Uterus (tissue), 2 donors: ENCODE data around the gene ANGPT4.

Experiments used
- POLR2A ChIP-seq, 2 donors: fragments of 450-650 bp; IDR thresholded peaks; one replicate each; pipeline ENCODE4 v1.6.1; 2016; ENCODE audit warnings: antibody characterized with exemption in 2 of 2, mild to moderate bottlenecking in 1 of 2, moderate library complexity in 1 of 2
- TF ChIP-seq, protein P1 (sequence below), 4 experiments: fragments of 200-600 bp in 2 of 4; fragments of 450-650 bp in 2 of 4; sonication (generic) in 2 of 4; IDR thresholded peaks; one replicate each; pipeline ENCODE4 v1.5.1; 2016 to 2019; ENCODE audit warnings: antibody characterized with exemption in 4 of 4, mild to moderate bottlenecking in 2 of 4, moderate library complexity in 1 of 4

DNA sequence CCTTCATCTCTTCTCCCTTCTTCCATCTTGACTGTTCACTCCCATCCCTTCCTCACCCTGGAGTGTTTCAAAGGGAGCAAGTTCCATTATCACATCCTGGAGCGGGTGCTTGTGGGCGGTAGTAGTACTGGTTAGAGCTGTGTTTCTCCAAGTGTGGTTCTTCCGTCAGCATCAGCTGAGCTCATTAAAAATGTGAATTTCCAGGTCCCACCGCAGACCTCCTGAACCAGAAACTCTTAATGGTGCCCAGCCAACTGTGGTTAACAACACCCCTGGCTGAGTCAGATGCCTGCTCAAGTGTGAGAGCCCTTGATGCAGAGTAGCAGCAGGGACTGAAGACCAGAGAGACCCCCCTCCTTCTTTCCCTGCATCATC lies 24.4 kb downstream of the ANGPT4 start:
- TF ChIP-seq POLR2A (IDR thresholded peaks at IDR 0.05) = no peak
- TF ChIP-seq, protein P1, sequence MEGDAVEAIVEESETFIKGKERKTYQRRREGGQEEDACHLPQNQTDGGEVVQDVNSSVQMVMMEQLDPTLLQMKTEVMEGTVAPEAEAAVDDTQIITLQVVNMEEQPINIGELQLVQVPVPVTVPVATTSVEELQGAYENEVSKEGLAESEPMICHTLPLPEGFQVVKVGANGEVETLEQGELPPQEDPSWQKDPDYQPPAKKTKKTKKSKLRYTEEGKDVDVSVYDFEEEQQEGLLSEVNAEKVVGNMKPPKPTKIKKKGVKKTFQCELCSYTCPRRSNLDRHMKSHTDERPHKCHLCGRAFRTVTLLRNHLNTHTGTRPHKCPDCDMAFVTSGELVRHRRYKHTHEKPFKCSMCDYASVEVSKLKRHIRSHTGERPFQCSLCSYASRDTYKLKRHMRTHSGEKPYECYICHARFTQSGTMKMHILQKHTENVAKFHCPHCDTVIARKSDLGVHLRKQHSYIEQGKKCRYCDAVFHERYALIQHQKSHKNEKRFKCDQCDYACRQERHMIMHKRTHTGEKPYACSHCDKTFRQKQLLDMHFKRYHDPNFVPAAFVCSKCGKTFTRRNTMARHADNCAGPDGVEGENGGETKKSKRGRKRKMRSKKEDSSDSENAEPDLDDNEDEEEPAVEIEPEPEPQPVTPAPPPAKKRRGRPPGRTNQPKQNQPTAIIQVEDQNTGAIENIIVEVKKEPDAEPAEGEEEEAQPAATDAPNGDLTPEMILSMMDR (IDR thresholded peaks at IDR 0.05) = no peak
